ENCODE measurements around the gene CENPP.
A peak's percentile ranks its signal among the peaks of the same experiment; 100 is the strongest.

The CENPP gene

DNA sequence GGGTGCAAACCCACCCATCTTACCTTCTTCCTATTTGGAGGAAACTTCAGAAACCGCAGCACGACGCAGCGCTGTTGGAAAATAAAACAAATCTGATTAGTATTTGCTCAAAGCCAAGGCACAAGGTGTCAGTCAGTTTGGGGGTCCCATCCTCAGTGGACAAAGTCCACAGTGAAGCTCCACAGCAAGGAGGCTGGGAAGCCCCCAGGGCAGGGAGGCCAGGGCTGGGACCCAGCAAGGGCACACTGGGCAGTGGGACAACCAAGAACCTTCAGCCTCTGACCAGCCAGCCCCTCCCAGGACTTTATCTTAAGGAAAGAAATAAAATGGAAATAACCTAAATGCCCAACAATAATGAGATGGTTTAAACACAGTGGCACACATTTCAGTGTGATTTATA, 332.9 kb downstream of the CENPP start:
- H3K9me3 Mint-ChIP-seq, result no peaks in the 10 kb centered on the region
- H3K4me1 Mint-ChIP-seq (ENCODE audit: low read depth in 2 of 2), result peaks cover 9 to 15% of the 10 kb centered on the region in 2 donors
- H3K4me3 Mint-ChIP-seq, result no peak overlapping the region
- H3K27ac Mint-ChIP-seq, result no peak overlapping the region
- no peaks in the 10 kb centered on the region for H3K27me3 Mint-ChIP-seq
- no peak for ATAC-seq (replicated peaks)
- DNase-seq, result no peak
- peaks cover 19% of the 10 kb centered on the region for H3K36me3 Mint-ChIP-seq (ENCODE audit: insufficient read depth)

DNA sequence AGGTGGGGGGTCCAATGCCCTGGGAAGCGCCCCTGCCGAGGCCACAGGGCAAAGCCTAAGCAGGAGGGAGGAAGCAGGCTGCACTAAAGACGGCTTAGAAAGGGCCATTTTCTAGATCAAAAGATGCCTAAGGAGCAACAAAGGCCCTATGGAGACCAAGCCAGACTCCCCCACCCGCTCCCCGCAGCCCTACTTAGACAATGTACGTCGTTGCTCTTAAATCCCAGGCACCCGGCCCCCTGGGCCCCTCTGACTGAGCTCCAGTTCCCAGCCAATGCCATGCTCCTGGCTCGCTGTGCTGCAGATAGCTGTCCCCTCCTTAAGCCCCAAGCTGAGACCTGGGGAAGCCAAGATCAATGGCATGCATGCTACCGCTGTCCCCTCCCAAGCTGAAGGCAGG, 333.8 kb downstream of the CENPP start:
- ATAC-seq (replicated peaks), result no peak
- H3K9me3 Mint-ChIP-seq, result no peaks in the 10 kb centered on the region
- H3K4me3 Mint-ChIP-seq, result no peak overlapping the region
- no peaks in the 10 kb centered on the region for H3K27me3 Mint-ChIP-seq
- peak overlapping the region in 1 of 2 donors; percentile 52 for H3K27ac Mint-ChIP-seq
- DNase-seq, result no peak
- H3K4me1 Mint-ChIP-seq (ENCODE audit: low read depth in 2 of 2), result peaks cover 18 to 23% of the 10 kb centered on the region in 2 donors
- H3K36me3 Mint-ChIP-seq (ENCODE audit: insufficient read depth), result peaks cover 16% of the 10 kb centered on the region

DNA sequence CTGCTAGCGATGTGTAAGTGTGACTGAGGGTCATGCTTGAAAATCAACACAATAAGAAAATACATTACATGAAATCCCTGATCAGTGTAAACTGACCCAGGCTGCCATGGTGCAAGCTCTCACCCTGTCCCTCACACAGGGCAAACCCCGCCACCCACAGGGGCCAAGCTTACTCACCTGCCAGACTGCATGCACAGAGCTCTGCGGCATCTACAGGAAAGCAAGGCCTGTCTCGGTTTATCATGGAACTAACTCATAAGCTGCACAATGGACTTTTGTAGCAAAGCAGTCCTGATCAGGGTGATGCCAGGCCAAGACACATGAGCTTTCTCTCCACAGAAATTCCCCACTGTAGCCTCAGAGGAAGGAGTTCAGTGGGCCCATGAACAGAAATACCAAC, 334.5 kb downstream of the CENPP start:
- peak overlapping the region in 1 of 2 donors; percentile 52 for H3K27ac Mint-ChIP-seq
- H3K4me3 Mint-ChIP-seq, result no peak overlapping the region
- no peak for ATAC-seq (replicated peaks)
- peaks cover 16% of the 10 kb centered on the region for H3K36me3 Mint-ChIP-seq (ENCODE audit: insufficient read depth)
- no peak for DNase-seq
- H3K9me3 Mint-ChIP-seq, result no peaks in the 10 kb centered on the region
- H3K27me3 Mint-ChIP-seq, result no peaks in the 10 kb centered on the region
- peaks cover 23 to 30% of the 10 kb centered on the region in 2 donors for H3K4me1 Mint-ChIP-seq (ENCODE audit: low read depth in 2 of 2)

DNA sequence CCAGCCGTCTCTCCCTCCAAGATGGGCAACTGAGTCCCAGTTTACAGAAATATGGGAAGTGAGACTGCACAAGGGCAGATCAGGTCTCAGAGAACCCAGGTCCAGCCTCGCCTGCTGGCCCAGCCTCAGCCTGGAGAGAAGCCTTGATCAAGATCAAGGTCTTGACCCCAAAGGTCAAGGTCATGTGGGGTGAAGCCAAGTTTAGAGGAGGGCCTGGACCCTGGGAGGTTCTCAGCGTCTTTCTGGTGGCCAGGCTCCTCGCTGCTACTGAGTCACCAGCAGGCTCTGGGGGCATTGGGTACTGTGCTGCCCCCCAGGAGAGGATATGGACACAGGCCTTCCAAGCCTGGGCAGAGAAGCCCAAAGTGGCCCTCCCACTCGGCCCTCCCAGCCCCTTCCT, 335.4 kb downstream of the CENPP start:
- peaks cover 11% of the 10 kb centered on the region for H3K36me3 Mint-ChIP-seq (ENCODE audit: insufficient read depth)
- H3K4me1 Mint-ChIP-seq (ENCODE audit: low read depth in 2 of 2), result peaks cover 28 to 35% of the 10 kb centered on the region in 2 donors
- no peak for DNase-seq
- no peak overlapping the region for H3K4me3 Mint-ChIP-seq
- peak overlapping the region in 1 of 2 donors; percentile 77 for H3K27ac Mint-ChIP-seq
- H3K9me3 Mint-ChIP-seq, result no peaks in the 10 kb centered on the region
- no peak for ATAC-seq (replicated peaks)
- H3K27me3 Mint-ChIP-seq, result no peaks in the 10 kb centered on the region

DNA sequence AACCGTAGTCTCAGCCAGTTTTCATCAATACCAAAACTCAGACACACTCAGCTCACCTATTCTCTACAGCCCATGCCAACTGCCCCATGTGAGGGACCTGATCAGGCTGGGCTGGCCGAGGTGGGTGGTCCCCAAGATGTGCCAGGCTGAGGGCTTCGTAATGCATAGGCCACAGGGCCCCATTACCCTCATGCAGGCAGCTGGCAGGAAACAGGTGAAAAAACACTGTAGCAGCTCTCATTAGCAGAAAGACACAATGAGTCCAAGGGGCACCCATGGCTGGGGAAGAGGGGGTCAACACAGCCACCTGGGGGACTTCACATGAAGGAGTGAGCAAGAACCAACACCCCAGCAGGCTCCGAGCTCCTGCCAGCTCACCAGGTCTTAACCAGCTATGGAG, 336.0 kb downstream of the CENPP start:
- peaks cover 29 to 36% of the 10 kb centered on the region in 2 donors for H3K4me1 Mint-ChIP-seq (ENCODE audit: low read depth in 2 of 2)

DNA sequence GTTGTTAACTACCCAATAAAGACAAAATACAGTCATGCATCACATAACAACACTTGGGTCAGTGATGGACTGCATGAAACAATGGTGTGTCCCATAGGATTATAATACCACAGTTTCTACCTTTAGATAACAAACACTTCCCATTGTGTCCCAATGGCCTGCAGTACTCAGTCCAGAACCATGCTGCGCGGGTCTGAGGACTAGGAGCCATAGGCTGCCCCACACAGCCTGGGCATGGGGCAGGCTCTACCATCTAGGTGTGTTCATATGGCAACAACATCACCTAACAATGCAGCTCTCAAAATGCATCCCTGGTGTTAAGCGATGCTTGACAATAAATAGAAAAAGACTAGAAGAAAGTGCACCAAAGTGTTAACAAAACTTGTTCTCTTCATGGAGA, 337.4 kb downstream of the CENPP start:
- no peaks in the 10 kb centered on the region for H3K9me3 Mint-ChIP-seq
- H3K4me3 Mint-ChIP-seq, result peak overlapping the region in 1 of 2 donors; percentile 10
- no peaks in the 10 kb centered on the region for H3K27me3 Mint-ChIP-seq
- peak overlapping the region; percentile 64 to 93 for H3K27ac Mint-ChIP-seq
- peaks cover 34 to 39% of the 10 kb centered on the region in 2 donors for H3K4me1 Mint-ChIP-seq (ENCODE audit: low read depth in 2 of 2)
- no peak for DNase-seq
- ATAC-seq (replicated peaks), result no peak
- peaks cover 9% of the 10 kb centered on the region for H3K36me3 Mint-ChIP-seq (ENCODE audit: insufficient read depth)

More for the DNA sequence above, 336.0 kb downstream of the CENPP start:
- Mint-ChIP-seq H3K36me3 (ENCODE audit: insufficient read depth) (peaks cover 11% of the 10 kb centered on the region), H3K4me3 (no peak overlapping the region), H3K27ac (peak overlapping the region in 1 of 2 donors; percentile 77), H3K9me3 (no peaks in the 10 kb centered on the region), H3K27me3 (no peaks in the 10 kb centered on the region)
- DNase-seq (no peak), ATAC-seq (replicated peaks) (no peak)

DNA sequence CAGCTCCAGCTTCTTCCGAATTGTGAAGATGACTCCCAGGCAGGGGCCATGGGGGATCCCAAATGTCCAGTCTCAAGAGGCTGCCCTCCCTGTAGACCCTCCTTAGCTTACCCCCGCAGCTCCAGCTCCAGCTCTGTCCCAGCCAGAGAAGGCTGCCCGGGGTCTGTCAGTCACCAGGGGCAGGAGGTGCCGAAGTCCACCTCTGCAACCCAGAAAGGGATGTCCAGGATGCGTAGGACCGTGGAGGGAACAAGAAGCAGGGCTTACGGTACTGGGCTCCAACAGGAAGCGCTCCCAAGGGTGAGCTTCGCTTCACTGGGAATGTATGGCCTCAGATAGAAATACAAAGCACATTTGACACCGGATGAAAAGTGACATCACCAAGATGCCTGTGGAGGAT, 338.2 kb downstream of the CENPP start:
- Mint-ChIP-seq H3K4me3 (peak overlapping the region in 1 of 2 donors; percentile 33), H3K9me3 (no peaks in the 10 kb centered on the region), H3K36me3 (ENCODE audit: insufficient read depth) (peaks cover 3% of the 10 kb centered on the region), H3K27me3 (no peaks in the 10 kb centered on the region), H3K27ac (peak overlapping the region; percentile 64 to 93), H3K4me1 (ENCODE audit: low read depth in 2 of 2) (peaks cover 38 to 48% of the 10 kb centered on the region in 2 donors)
- DNase-seq (no peak), ATAC-seq (replicated peaks) (no peak)

DNA sequence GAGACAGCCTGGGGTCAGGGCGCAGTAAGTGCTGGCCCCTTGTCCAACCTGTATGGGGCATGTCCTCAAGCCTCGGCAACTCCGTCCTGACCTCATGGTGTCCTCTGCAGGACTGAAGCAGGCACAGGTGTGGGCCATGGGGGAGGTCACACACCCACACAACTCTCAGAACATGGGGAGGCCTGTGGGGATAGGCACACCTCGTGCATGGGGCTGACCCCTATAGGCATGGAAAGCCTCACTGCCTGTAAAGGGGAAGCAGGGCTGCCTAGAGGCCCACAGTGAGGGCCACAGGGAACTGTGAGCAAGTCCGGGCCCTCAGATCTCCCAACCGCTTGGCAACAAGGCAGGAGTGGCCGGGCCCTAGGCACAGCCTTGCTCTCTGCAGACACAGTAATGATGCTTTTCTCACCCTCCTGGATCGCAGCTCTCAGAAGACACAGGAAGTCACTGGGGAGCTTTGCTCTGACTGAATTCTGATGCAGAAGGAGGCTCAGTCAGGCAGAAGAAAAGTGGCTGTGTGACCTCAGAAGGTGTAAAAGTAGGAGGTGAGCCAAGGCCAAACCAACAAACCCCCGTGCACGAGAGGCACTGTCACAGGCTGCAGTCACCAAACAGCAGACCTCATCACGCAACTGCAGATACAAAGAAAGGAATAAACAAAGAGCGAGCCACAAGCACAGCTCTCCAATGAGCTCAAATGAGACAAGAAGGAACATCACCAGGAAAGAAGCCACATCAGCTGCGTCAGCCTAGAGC, 338.8 kb downstream of the CENPP start:
- Mint-ChIP-seq H3K9me3 (no peaks in the 10 kb centered on the region), H3K36me3 (ENCODE audit: insufficient read depth) (peaks cover 3% of the 10 kb centered on the region), H3K4me1 (ENCODE audit: low read depth in 2 of 2) (peaks cover 40 to 52% of the 10 kb centered on the region in 2 donors), H3K27me3 (no peaks in the 10 kb centered on the region), H3K27ac (peak overlapping the region; percentile 64 to 93), H3K4me3 (peak overlapping the region; percentile 11 to 61)
- ATAC-seq (replicated peaks) (peak; percentile 68), DNase-seq (peak; percentile 10 to 62 (median 11))

DNA sequence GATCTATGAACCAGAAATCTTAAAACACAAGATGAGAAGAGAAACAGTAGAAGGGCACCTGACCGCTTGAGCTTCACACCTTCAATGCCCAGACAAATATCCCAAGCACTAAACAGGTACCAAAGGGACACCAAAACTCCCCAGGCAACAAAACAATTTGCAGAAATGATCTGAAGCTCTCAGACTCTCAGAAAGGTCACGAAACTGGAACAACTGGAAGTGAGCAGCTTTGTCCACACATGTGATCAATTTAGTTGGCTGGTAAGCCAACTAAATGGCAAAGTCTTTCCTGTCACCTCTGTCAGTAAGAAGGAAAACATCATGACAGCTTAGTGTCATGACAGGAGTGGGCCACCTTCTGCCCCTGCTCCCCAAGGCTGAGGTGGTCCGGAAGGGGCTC, 340.1 kb downstream of the CENPP start:
- Mint-ChIP-seq H3K4me3 (peak overlapping the region in 1 of 2 donors; percentile 28), H3K27ac (peak overlapping the region in 1 of 2 donors; percentile 93), H3K27me3 (no peaks in the 10 kb centered on the region), H3K36me3 (ENCODE audit: insufficient read depth) (peaks cover 5% of the 10 kb centered on the region), H3K9me3 (no peaks in the 10 kb centered on the region), H3K4me1 (ENCODE audit: low read depth in 2 of 2) (peaks cover 38 to 48% of the 10 kb centered on the region in 2 donors)
- no peak for ATAC-seq (replicated peaks)
- DNase-seq, result no peak

DNA sequence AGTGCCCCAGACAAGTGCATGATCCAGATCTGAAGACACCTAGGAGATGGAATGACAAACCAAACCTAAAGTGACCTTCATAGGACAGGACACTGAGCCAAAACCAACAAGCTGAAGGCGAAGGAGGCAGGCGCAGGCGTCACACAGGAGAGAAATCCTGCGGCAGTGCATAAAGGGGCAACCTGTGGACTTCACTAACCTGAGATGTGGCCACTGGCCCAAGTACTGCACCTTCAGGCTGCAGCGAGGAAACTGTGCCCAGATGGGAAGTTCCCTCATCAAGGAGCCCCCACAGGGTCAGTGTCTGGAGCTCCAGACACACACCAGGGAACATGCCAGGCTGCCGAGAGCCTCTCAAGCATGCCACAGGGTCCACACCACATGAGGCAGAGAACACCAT, 340.5 kb downstream of the CENPP start:
- Mint-ChIP-seq H3K4me3 (peak overlapping the region in 1 of 2 donors; percentile 28), H3K27ac (peak overlapping the region in 1 of 2 donors; percentile 93), H3K4me1 (ENCODE audit: low read depth in 2 of 2) (peaks cover 38 to 48% of the 10 kb centered on the region in 2 donors), H3K9me3 (no peaks in the 10 kb centered on the region), H3K27me3 (no peaks in the 10 kb centered on the region), H3K36me3 (ENCODE audit: insufficient read depth) (peaks cover 5% of the 10 kb centered on the region)
- ATAC-seq (replicated peaks) (no peak), DNase-seq (no peak)

DNA sequence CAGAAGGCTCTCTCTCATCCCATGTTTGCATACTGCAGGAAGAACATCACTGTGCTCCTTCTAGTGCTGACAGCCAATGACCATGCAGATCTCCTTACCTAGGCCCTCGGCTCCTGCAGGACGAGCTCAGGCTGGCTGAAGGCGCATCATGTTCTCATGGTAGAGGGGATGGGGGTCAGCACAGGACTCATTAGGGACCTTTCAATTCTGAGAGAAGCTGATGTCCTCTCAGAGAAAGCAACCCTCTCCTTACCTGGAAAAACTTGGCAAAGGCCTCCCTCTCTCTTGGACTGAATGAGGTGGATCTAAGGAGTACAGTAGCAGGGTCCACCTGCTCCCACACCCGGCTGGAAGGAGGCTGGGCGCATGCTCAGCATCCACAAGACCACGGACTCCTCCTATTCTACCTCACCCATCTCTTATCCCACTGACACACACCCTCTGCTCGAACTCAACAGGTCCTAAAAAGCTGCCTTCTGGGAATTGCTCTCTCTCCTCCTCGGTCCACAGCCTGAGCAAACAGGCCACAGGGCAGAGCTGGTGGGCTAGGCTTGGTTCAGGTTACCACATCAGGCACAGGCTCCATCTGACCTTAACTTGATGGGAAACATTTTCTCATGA, 341.3 kb downstream of the CENPP start:
- H3K36me3 Mint-ChIP-seq (ENCODE audit: insufficient read depth), result peaks cover 5% of the 10 kb centered on the region
- DNase-seq, result no peak
- no peak for ATAC-seq (replicated peaks)
- no peak overlapping the region for H3K4me3 Mint-ChIP-seq
- H3K9me3 Mint-ChIP-seq, result no peaks in the 10 kb centered on the region
- H3K27ac Mint-ChIP-seq, result peak overlapping the region; percentile 68 to 80
- H3K4me1 Mint-ChIP-seq (ENCODE audit: low read depth in 2 of 2), result peaks cover 33 to 48% of the 10 kb centered on the region in 2 donors
- no peaks in the 10 kb centered on the region for H3K27me3 Mint-ChIP-seq

DNA sequence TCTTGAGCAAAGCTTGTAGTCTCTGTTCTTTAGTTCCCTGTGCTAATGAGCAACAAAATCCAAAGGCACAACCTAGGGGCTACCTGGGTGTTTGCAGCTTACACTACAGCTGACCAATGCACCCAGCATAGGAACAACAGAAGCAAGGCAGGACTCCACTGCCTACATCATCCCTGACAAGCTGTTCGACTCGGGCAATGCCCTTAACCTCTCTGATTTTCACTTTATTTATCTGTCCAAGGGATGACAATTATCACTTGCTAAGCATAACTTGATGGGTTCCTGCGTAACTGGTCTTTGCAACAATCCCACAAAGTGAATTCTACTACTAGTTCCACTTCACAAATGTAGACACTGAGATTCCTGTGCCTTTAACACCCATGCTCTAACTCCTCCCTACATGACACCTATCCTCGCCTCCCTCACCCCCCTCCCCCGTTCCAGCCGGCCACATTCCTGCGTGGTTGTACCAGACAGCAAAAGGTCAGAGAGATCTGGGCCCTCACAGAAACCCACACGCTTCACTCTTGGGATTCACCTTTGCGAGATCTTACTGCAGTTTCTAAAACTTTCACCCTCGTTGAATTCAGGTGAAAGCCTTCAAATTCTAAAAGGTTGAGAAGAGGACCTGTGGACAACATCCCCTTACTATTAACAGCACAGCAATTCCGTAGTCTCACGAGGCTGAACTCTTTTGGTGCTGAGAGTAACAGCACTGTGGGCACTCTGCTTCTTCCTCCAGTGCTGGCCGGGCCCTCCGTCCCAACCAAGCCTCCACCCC, 343.2 kb downstream of the CENPP start:
- no peak for DNase-seq
- ATAC-seq (replicated peaks), result no peak
- Mint-ChIP-seq H3K4me1 (ENCODE audit: low read depth in 2 of 2) (peaks cover 28 to 34% of the 10 kb centered on the region in 2 donors), H3K4me3 (peak overlapping the region; percentile 90 to 91), H3K36me3 (ENCODE audit: insufficient read depth) (peaks cover 9% of the 10 kb centered on the region), H3K9me3 (no peaks in the 10 kb centered on the region), H3K27me3 (no peaks in the 10 kb centered on the region), H3K27ac (peak overlapping the region; percentile 96)

DNA sequence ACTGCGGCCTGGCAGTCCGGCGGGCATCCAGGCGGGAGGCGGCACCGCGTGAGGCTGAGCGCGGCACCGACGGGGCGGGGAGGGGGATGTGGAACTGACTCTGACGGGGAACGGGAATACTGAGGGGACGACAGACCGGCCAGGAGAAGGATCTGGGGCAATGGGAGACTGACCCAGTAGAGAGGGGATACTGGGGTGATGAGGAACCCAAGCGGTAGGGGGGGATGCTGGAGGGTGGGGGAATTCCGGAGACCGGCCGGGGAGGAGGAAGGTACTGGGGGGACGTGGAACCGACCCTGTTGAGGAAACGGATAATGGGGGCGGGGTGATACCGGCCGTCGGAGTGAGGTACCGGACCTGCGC, 343.8 kb downstream of the CENPP start:
- Mint-ChIP-seq H3K36me3 (ENCODE audit: insufficient read depth) (peaks cover 9% of the 10 kb centered on the region), H3K4me3 (peak overlapping the region; percentile 90 to 91), H3K4me1 (ENCODE audit: low read depth in 2 of 2) (peaks cover 24 to 29% of the 10 kb centered on the region in 2 donors), H3K27ac (peak overlapping the region; percentile 96), H3K27me3 (no peaks in the 10 kb centered on the region), H3K9me3 (no peaks in the 10 kb centered on the region)
- peak; percentile 16 for ATAC-seq (replicated peaks)
- no peak for DNase-seq
